Stimulated activated naive CD4-positive, alpha-beta T cell treated with Interleukin-2 at 50 U/mL for 16 hours (primary cell): Measurements from ENCODE around the gene ITPR3.
"Not testable (repeated sequence)": the region's sequence is repeated elsewhere in the genome, so short reads cannot be mapped to it uniquely, and the experiment has no call there.

Experiments used
- DNase-seq: peaks from one replicate; lab custom pipeline; 2025; lab: John Stamatoyannopoulos, UW

The ITPR3 gene

GRCh38 chr6:33613795-33614168 is 7.3 kb upstream of the ITPR3 start:
- no peak for DNase-seq

- DNase-seq, result no peak
These were observed 5.0 kb upstream of the ITPR3 start for GRCh38 chr6:33616113-33616512.

GRCh38 chr6:33616913-33617312 is 4.2 kb upstream of the ITPR3 start:
- DNase-seq, result no peak

- DNase-seq, result no peak
These were observed 1.8 kb upstream of the ITPR3 start for GRCh38 chr6:33619166-33619840.

- no peak for DNase-seq
These were observed 815 bp upstream of the ITPR3 start for GRCh38 chr6:33620158-33620855.

- DNase-seq, result peak; percentile 43
These were observed 728 bp downstream of the ITPR3 start for GRCh38 chr6:33621711-33622388.

GRCh38 chr6:33622456-33623431 is 1.6 kb downstream of the ITPR3 start:
- no peak for DNase-seq

GRCh38 chr6:33623895-33624381 is 2.8 kb downstream of the ITPR3 start:
- DNase-seq, result no peak

- no peak for DNase-seq
These were observed 3.7 kb downstream of the ITPR3 start for GRCh38 chr6:33624856-33625255.

GRCh38 chr6:33627876-33628275 is 6.8 kb downstream of the ITPR3 start:
- no peak for DNase-seq

GRCh38 chr6:33628401-33628964 is 7.4 kb downstream of the ITPR3 start:
- DNase-seq, result no peak

GRCh38 chr6:33630014-33630413 is 8.9 kb downstream of the ITPR3 start:
- no peak for DNase-seq

- not testable (repeated sequence) for DNase-seq
These were observed 10.4 kb downstream of the ITPR3 start for GRCh38 chr6:33631521-33631920.

GRCh38 chr6:33631971-33632557 is 10.9 kb downstream of the ITPR3 start:
- no peak for DNase-seq

GRCh38 chr6:33632558-33633039 is 11.5 kb downstream of the ITPR3 start:
- DNase-seq, result peak; percentile 27

- no peak for DNase-seq
These were observed 12.0 kb downstream of the ITPR3 start for GRCh38 chr6:33633084-33633461.

GRCh38 chr6:33633462-33634158 is 12.5 kb downstream of the ITPR3 start:
- peak; percentile 52 for DNase-seq

- no peak for DNase-seq
These were observed 13.1 kb downstream of the ITPR3 start for GRCh38 chr6:33634161-33634727.

- no peak for DNase-seq
These were observed 13.8 kb downstream of the ITPR3 start for GRCh38 chr6:33634946-33635345.

GRCh38 chr6:33636655-33637054 is 15.5 kb downstream of the ITPR3 start:
- DNase-seq, result no peak
